Common myeloid progenitor, CD34-positive (primary cell): Measurements from ENCODE around the gene FBXO8.

Experiments used
- CTCF ChIA-PET: fragments of 350-600 bp; sonication (Branson Sonifier 250); formaldehyde crosslinking; loops from one replicate; lab custom pipeline; 2021; ENCODE audit warnings: antibody characterized with exemption; lab: Charles Lee
- POLR2A ChIA-PET: fragments of 350-600 bp; sonication (Branson Sonifier 250); formaldehyde crosslinking; loops from one replicate; lab custom pipeline; 2021; ENCODE audit warnings: antibody characterized with exemption; lab: Charles Lee
- DNase-seq, 3 donors: peaks; one replicate each; pipeline versions ENCODE4 v3.0.0 to v3.0.0-alpha.2; 2013
- H3K27ac ChIP-seq, 2 experiments: 1 replicate in 1 of 2; 2 replicates in 1 of 2; pipeline ENCODE4 v1.7.0; 2013; ENCODE audit warnings: inconsistent platforms in 2 of 2, low read length in 2 of 2, mild to moderate bottlenecking in 2 of 2, low read depth in 1 of 2, moderate library complexity in 1 of 2; ENCODE audit not compliant: severe bottlenecking in 2 of 2, insufficient read depth in 1 of 2, poor library complexity in 1 of 2
- H3K27me3 ChIP-seq, 5 experiments: replicated peaks in 2 of 5; 1 replicate in 3 of 5; 2 replicates in 2 of 5; pipeline versions ENCODE4 v1.6.1 to v1.7.0; 2013; ENCODE audit warnings: low read length in 4 of 5, mild to moderate bottlenecking in 2 of 5, moderate library complexity in 2 of 5, inconsistent platforms in 1 of 5; ENCODE audit not compliant: insufficient read depth in 5 of 5, control insufficient read depth in 4 of 5
- H3K36me3 ChIP-seq, 4 experiments: 1 replicate in 2 of 4; 2 replicates in 2 of 4; pipeline versions ENCODE4 v1.6.1 to v1.7.0; 2013; ENCODE audit warnings: low read length in 3 of 4, control low read depth in 1 of 4, mild to moderate bottlenecking in 1 of 4; ENCODE audit not compliant: control insufficient read depth in 4 of 4, insufficient read depth in 4 of 4
- H3K4me1 ChIP-seq, 4 experiments: 1 replicate in 3 of 4; 2 replicates in 1 of 4; pipeline versions ENCODE4 v1.6.1 to v1.7.1; 2013; ENCODE audit warnings: low read length in 3 of 4, mild to moderate bottlenecking in 3 of 4, control low read depth in 1 of 4, inconsistent platforms in 1 of 4, moderate library complexity in 1 of 4; ENCODE audit not compliant: control insufficient read depth in 4 of 4, insufficient read depth in 4 of 4; ENCODE audit errors: control extremely low read depth in 1 of 4
- H3K4me3 ChIP-seq, 7 experiments: 1 replicate in 4 of 7; 2 replicates in 3 of 7; pipeline versions ENCODE4 v1.5.1 to v1.7.0; 2013; ENCODE audit warnings: mild to moderate bottlenecking in 7 of 7, low read length in 6 of 7, moderate library complexity in 6 of 7, inconsistent platforms in 2 of 7, low read depth in 2 of 7, control low read depth in 1 of 7; ENCODE audit not compliant: insufficient read depth in 4 of 7, control insufficient read depth in 1 of 7; ENCODE audit errors: extremely low read depth in 1 of 7
- H3K9me3 ChIP-seq, 5 experiments: 1 replicate in 4 of 5; 2 replicates in 1 of 5; pipeline versions ENCODE4 v1.6.1 to v1.7.1; 2013; ENCODE audit warnings: low read length in 4 of 5, mild to moderate bottlenecking in 2 of 5, inconsistent platforms in 1 of 5, low read depth in 1 of 5, moderate library complexity in 1 of 5; ENCODE audit not compliant: control insufficient read depth in 4 of 5, insufficient read depth in 2 of 5; ENCODE audit errors: control extremely low read depth in 1 of 5
- WGBS: methylation state at CpG from one replicate; pipeline ENCODE4 v1.1.5; 2013; ENCODE audit not compliant: insufficient coverage; 5-methylcytosine and 5-hydroxymethylcytosine counted together

Gene FBXO8

DNA sequence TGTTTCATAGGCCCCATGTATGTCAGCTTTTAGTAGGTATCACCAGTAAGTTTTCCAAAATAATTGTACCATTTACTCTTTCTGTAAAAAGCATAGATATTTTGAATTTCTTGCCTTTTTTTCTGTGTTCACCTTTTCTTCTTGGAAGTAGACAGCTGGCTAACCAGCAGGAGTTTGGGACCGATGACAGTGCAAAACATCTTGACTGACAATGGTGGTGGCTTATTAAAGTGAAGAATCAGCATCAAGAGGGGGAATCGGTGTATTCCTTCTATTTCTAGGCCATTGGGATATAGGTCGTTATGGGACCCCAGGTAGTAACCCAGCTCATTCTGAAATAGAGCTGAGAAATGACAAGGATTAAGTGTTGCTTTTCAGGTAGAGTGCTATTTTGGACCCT, 3.4 kb upstream of the FBXO8 start:
- Histone ChIP-seq H3K4me3 (no peak overlapping the region), H3K36me3 (peaks cover under 1 to 4% (median 1%) of the 10 kb centered on the region in 4 experiments), H3K9me3 (peaks cover under 1 to 8% (median 1%) of the 10 kb centered on the region in 5 experiments), H3K4me1 (peaks cover 3 to 19% (median 13%) of the 10 kb centered on the region in 4 experiments), H3K27ac (no peak overlapping the region), H3K27me3 (no peaks in the 10 kb centered on the region)
- ChIA-PET POLR2A (no interaction called here), CTCF (no interaction called here)
- WGBS: 91% methylated on average over 3 of the region's 3 CpGs
- DNase-seq: no peak

DNA sequence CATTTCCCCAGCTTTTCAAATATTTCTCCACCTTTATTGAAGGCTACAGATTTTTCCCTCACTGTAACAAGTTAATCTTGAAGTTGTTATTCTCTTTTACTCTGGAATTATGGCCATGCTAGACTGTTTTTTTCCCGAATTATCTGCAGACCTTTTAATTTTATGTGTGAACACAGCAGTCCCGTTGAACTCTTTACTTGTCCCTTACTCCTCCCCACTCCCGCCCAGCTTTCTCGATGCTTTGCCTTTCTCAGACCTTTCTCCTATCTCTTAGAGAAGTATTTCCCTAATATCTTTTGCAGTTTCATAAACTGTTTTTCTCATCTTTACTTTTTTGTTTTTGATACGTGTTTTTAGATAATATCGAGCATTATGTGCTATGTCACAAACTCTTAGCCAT, 1.0 kb upstream of the FBXO8 start:
- 7% methylated on average over 3 of the region's 6 CpGs for WGBS
- CTCF ChIA-PET: interaction anchor here (1.1 to 1.3 kb wide), 2 partner anchors 18 to 36 kb away, joined by 3 read pairs; no protein-coding TSS in a partner anchor
- POLR2A ChIA-PET: interaction anchor here (0.6 kb wide), 1 partner anchor 74 kb away, joined by 3 read pairs; no protein-coding TSS in a partner anchor

DNA sequence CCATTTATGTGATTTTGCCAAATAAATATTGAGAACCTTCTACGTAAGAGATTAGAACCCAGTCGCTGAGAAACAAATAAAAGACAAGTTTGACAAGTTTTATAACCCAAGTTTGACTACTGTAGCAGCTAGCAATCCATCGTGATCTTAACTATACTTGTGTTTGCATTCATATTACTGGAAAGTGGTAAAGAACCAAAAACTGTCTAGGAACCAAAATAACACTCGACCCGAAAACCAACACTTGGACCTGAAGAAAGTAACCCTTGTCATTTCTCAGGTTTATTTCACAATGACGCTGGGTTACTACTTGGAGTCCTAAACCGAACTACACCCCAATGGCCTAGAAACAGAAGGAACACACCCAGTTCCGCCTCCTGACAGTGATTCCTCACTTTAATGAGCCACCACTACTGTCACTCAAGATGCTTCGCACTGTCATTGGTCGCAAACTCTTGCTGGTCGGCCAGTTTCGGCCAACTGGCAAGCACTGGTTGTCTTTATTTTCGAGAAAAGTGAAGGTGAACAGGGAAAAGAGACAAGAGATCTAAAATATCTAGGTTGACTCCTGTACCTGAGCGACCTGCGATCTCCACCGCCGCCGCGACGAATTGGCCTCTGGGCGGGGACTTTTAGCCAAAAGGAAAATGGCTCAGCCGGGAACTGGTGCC, 496 bp downstream of the FBXO8 start:
- POLR2A ChIA-PET: no interaction called here
- Histone ChIP-seq H3K4me1 (peaks cover 6 to 19% (median 13%) of the 10 kb centered on the region in 4 experiments), H3K9me3 (no peaks in the 10 kb centered on the region), H3K36me3 (peaks cover 0 to 4% (median 0%) of the 10 kb centered on the region in 4 experiments), H3K27me3 (no peaks in the 10 kb centered on the region), H3K27ac (peak overlapping the region; percentile 100), H3K4me3 (peak overlapping the region; percentile 87 to 100 (median 97))
- peak; percentile 92 to 95 (median 93) for DNase-seq
- CTCF ChIA-PET: interaction anchor here (0.6 kb wide), 1 partner anchor 69 kb away, joined by 4 read pairs; no protein-coding TSS in a partner anchor
- 0% methylated on average over 13 of the region's 22 CpGs for WGBS

More for the DNA sequence above, 1.0 kb upstream of the FBXO8 start:
- Histone ChIP-seq H3K4me1 (peaks cover 6 to 19% (median 13%) of the 10 kb centered on the region in 4 experiments), H3K27ac (peak overlapping the region; percentile 100), H3K36me3 (peaks cover 0 to 4% (median 0%) of the 10 kb centered on the region in 4 experiments), H3K27me3 (no peaks in the 10 kb centered on the region), H3K4me3 (peak overlapping the region in 6 of 7 experiments; percentile 87 to 100 (median 97)), H3K9me3 (peaks cover 0 to 1% (median 0%) of the 10 kb centered on the region in 5 experiments)
- no peak for DNase-seq

DNA sequence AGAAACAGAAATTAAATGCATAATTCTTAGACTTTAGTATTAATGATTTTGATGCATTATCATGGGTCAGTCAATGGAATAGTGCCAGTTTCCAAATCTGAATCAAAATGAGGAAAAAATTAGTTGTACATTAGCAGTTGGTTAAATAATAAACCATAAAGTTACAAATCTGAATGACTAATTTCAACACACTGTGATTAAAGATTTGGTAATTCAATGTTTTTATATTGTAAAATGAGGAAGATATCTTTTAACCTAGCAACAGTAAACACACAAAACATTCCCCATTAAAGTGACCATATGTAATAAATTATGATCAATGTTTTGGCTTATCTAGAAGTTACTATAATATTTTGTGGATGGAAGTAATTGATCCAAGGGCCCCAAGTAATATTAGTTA, 1.6 kb downstream of the FBXO8 start:
- Histone ChIP-seq H3K27ac (peak overlapping the region in 1 of 2 experiments; percentile 100), H3K4me1 (peaks cover 6 to 19% (median 13%) of the 10 kb centered on the region in 4 experiments), H3K4me3 (peak overlapping the region in 2 of 7 experiments; percentile 97), H3K27me3 (no peaks in the 10 kb centered on the region), H3K9me3 (no peaks in the 10 kb centered on the region), H3K36me3 (peaks cover 0 to under 1% (median 0%) of the 10 kb centered on the region in 4 experiments)
- CTCF ChIA-PET: no interaction called here
- peak in 1 of 3 donors; percentile 24 for DNase-seq
- POLR2A ChIA-PET: no interaction called here

DNA sequence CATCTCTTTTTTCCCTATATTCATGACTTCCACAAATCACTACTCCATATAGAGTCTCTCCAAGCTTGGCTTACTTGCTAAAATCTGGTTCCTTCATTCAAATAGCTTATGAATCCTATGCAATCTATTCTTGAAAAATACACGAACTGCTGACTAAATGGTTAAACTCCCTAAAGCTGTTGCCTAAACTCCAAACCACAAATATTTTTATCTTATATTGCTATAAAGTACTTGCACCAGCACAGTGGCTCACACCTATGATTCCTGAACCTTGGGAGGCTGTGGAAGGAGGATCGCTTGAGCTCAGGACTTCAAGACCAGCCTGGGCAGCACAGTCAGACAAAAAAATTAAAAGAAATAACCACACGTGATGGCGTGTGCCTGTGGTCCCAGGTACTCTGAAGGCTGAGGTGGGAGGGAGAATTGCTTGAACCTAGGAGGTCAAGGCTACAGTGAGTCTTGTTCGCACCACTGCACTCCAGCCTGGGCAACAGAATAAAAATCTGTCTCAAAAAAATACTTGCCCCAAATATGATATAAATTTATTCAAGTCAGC, 2.2 kb downstream of the FBXO8 start:
- Histone ChIP-seq H3K27me3 (no peaks in the 10 kb centered on the region), H3K27ac (no peak overlapping the region), H3K4me3 (no peak overlapping the region), H3K9me3 (no peaks in the 10 kb centered on the region), H3K36me3 (no peaks in the 10 kb centered on the region), H3K4me1 (peaks cover 6 to 19% (median 13%) of the 10 kb centered on the region in 4 experiments)
- POLR2A ChIA-PET: no interaction called here
- DNase-seq: no peak
- 94% methylated on average over 2 of the region's 5 CpGs for WGBS
- CTCF ChIA-PET: interaction anchor here (1.2 kb wide), 1 partner anchor 18 kb away, joined by 3 read pairs; no protein-coding TSS in a partner anchor

DNA sequence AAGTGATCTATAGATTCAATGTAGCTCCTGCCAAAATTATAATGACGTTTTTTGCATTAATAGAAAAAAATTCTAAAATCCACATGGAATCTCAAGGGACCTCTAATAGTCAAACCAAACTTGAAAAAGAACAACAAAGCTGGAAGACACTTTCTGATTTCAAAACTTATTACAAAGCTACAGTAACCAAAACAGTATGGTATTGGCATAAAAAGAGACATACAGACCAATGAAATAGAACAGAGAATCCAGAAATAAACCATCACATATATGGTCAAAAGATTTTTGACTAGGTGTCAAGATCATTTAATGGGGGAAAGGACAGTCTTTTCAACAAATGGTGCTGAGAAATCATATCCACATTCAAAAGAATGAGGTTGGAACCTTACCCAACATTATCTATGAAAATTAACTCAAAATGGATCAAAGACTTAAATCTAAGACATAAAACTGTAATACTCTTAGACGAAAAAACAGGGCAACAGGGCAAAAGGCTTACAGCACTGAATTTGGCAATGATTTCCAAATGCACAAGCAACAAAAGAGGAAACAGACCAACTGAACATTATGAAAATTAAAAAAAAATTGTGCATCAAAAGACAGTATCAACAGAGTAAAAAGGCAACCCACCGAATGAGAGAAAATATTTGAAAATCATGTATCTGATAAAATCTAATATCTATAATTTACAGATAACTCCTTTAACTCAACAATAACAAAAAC, 3.9 kb downstream of the FBXO8 start:
- no peak for DNase-seq
- Histone ChIP-seq H3K36me3 (no peaks in the 10 kb centered on the region), H3K4me1 (peaks cover 5 to 11% (median 9%) of the 10 kb centered on the region in 4 experiments), H3K27ac (no peak overlapping the region), H3K4me3 (no peak overlapping the region), H3K27me3 (no peaks in the 10 kb centered on the region), H3K9me3 (no peaks in the 10 kb centered on the region)
- 100% methylated on average over 1 of the region's 3 CpGs for WGBS
- ChIA-PET CTCF (no interaction called here), POLR2A (no interaction called here)
